SU-DHL-6 (cell line): Measurements from ENCODE around the gene SLC47A2.

Experiments used
- H2AFZ ChIP-seq: fragments of 200-600 bp; sonication (generic); 2 replicates; pipeline ENCODE4 v1.6.1; 2014; ENCODE audit warnings: low read depth, mild to moderate bottlenecking, moderate library complexity, mixed read lengths, antibody characterized with exemption, low read length; ENCODE audit not compliant: severe bottlenecking
- H3F3A ChIP-seq: fragments of 200-600 bp; shearing (Covaris generic); 2 replicates; pipeline ENCODE4 v1.6.0; 2016; ENCODE audit warnings: antibody characterized with exemption, mild to moderate bottlenecking; ENCODE audit not compliant: insufficient read depth
- H3K27ac ChIP-seq: fragments of 200-600 bp; sonication (generic); 2 replicates; pipeline ENCODE4 v1.5.1; 2016; ENCODE audit warnings: low read depth, mild to moderate bottlenecking, low read length, moderate library complexity, mixed read lengths
- H3K27me3 ChIP-seq: fragments of 200-600 bp; sonication (generic), shearing (Covaris generic); 2 replicates; pipeline ENCODE4 v1.6.0; 2014; ENCODE audit warnings: mild to moderate bottlenecking, low read length
- H3K36me3 ChIP-seq: fragments of 200-600 bp; sonication (generic); 2 replicates; pipeline ENCODE4 v1.6.1; 2014; ENCODE audit warnings: mild to moderate bottlenecking, low read length, mixed read lengths
- H3K4me2 ChIP-seq: fragments of 300-600, 200-600 bp; shearing (Covaris generic), sonication (generic); 2 replicates; pipeline ENCODE4 v1.6.0; 2014; ENCODE audit warnings: low read length, low read depth, mild to moderate bottlenecking; ENCODE audit not compliant: poor library complexity, severe bottlenecking
- H3K4me3 ChIP-seq: fragments of 200-600 bp; sonication (generic); 2 replicates; pipeline ENCODE4 v1.5.1; 2014; ENCODE audit warnings: antibody characterized with exemption, low read length, mild to moderate bottlenecking, mixed read lengths; ENCODE audit not compliant: insufficient read depth, poor library complexity, severe bottlenecking
- H3K79me2 ChIP-seq: fragments of 200-600 bp; sonication (generic); 2 replicates; pipeline ENCODE4 v1.6.1; 2014; ENCODE audit warnings: mild to moderate bottlenecking, low read length, moderate library complexity; ENCODE audit not compliant: insufficient read depth
- H3K9ac ChIP-seq: fragments of 200-600 bp; sonication (generic); 2 replicates; pipeline ENCODE4 v1.7.0; 2014; ENCODE audit warnings: mild to moderate bottlenecking, low read length
- H3K9me2 ChIP-seq: fragments of 200-600 bp; sonication (generic); replicated peaks from 2 replicates; pipeline ENCODE4 v1.6.1; 2014; ENCODE audit warnings: low read length; ENCODE audit not compliant: insufficient read depth
- H3K9me3 ChIP-seq: fragments of 200-600 bp; sonication (generic); 2 replicates; pipeline ENCODE4 v1.6.1; 2014; ENCODE audit warnings: low read length, mixed read lengths; ENCODE audit not compliant: insufficient read depth
- H4K20me1 ChIP-seq: fragments of 200-600 bp; sonication (generic); 2 replicates; pipeline ENCODE4 v1.6.1; 2014; ENCODE audit warnings: low read depth, mild to moderate bottlenecking, antibody characterized with exemption, low read length, moderate library complexity, mixed read lengths
- CTCF ChIP-seq: fragments of 200-600 bp; sonication (generic); IDR thresholded peaks from one replicate; pipeline ENCODE4 v1.5.1; 2017; ENCODE audit warnings: antibody characterized with exemption, mild to moderate bottlenecking, low read length, moderate library complexity; ENCODE audit not compliant: insufficient read depth, poor library complexity, severe bottlenecking
- EZH2phosphoT487 ChIP-seq: fragments of 200-600 bp; sonication (generic), shearing (Covaris generic); conservative IDR thresholded peaks from 2 replicates; pipeline ENCODE4 v1.6.1; 2018; ENCODE audit warnings: mild to moderate bottlenecking, antibody characterized with exemption, low read length, moderate library complexity, mixed read lengths

SLC47A2 gene

GRCh38 chr17:19644493-19645210 is 71.7 kb downstream of the SLC47A2 start:
- no peak overlapping the region for H3K4me2 ChIP-seq
- no peak overlapping the region for H2AFZ ChIP-seq
- no peaks in the 10 kb centered on the region for H4K20me1 ChIP-seq
- no peak overlapping the region for H3K27ac ChIP-seq
- H3K79me2 ChIP-seq, result peaks cover 8% of the 10 kb centered on the region; the same call in 1 of the 2 replicates
- H3K9me2 ChIP-seq, result no peaks in the 10 kb centered on the region
- no peak for TF ChIP-seq EZH2phosphoT487
- TF ChIP-seq CTCF, result no peak
- H3K9ac ChIP-seq, result no peak overlapping the region
- H3F3A ChIP-seq, result peaks cover 9% of the 10 kb centered on the region
- no peaks in the 10 kb centered on the region for H3K27me3 ChIP-seq
- H3K36me3 ChIP-seq, result no peaks in the 10 kb centered on the region
- H3K4me3 ChIP-seq, result no peak overlapping the region
- no peaks in the 10 kb centered on the region for H3K9me3 ChIP-seq

- Histone ChIP-seq H3K27me3 (no peaks in the 10 kb centered on the region), H3K9me2 (no peaks in the 10 kb centered on the region), H3K27ac (no peak overlapping the region), H3K4me2 (no peak overlapping the region), H3F3A (peaks cover 5% of the 10 kb centered on the region), H3K79me2 (no peaks in the 10 kb centered on the region), H3K4me3 (no peak overlapping the region), H4K20me1 (no peaks in the 10 kb centered on the region), H2AFZ (no peak overlapping the region), H3K9ac (no peak overlapping the region), H3K9me3 (no peaks in the 10 kb centered on the region), H3K36me3 (no peaks in the 10 kb centered on the region)
- TF ChIP-seq EZH2phosphoT487 (no peak), CTCF (no peak)
Measured at GRCh38 chr17:19642373-19642893, 74.0 kb downstream of the SLC47A2 start.

GRCh38 chr17:19641687-19642372 is 74.6 kb downstream of the SLC47A2 start:
- Histone ChIP-seq H3K27ac (no peak overlapping the region), H3F3A (no peaks in the 10 kb centered on the region; the same call in 1 of the 2 replicates), H3K4me3 (no peak overlapping the region), H3K36me3 (no peaks in the 10 kb centered on the region), H3K4me2 (no peak overlapping the region), H4K20me1 (no peaks in the 10 kb centered on the region), H3K79me2 (no peaks in the 10 kb centered on the region), H3K9ac (no peak overlapping the region), H3K27me3 (no peaks in the 10 kb centered on the region), H3K9me2 (no peaks in the 10 kb centered on the region), H3K9me3 (no peaks in the 10 kb centered on the region), H2AFZ (no peak overlapping the region)
- TF ChIP-seq EZH2phosphoT487 (no peak), CTCF (no peak)
